ENCODE results near the gene HMX1.

GRCh38 chr4:8847331-8847730 is 24.3 kb downstream of the HMX1 start:
- TF ChIP-seq CTCF (conservative IDR thresholded peaks at IDR 0.05; ENCODE audit: low read length) (no peak), EZH2phosphoT487 (IDR thresholded peaks at IDR 0.05; ENCODE audit: borderline replicate concordance, low read depth, low read length) (no peak)
